Fibroblast of skin of left quadriceps (primary cell): ENCODE measurements around the gene GALR3.
"Not testable (repeated sequence)": the region's sequence is repeated elsewhere in the genome, so short reads cannot be mapped to it uniquely, and the experiment has no call there.

Source experiments
- DNase-seq, 2 experiments: peaks; one replicate each; pipeline ENCODE4 v3.0.0-alpha.2; 2013; ENCODE audit warnings: low read depth in 2 of 2

GALR3 gene, protein sequence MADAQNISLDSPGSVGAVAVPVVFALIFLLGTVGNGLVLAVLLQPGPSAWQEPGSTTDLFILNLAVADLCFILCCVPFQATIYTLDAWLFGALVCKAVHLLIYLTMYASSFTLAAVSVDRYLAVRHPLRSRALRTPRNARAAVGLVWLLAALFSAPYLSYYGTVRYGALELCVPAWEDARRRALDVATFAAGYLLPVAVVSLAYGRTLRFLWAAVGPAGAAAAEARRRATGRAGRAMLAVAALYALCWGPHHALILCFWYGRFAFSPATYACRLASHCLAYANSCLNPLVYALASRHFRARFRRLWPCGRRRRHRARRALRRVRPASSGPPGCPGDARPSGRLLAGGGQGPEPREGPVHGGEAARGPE

DNA sequence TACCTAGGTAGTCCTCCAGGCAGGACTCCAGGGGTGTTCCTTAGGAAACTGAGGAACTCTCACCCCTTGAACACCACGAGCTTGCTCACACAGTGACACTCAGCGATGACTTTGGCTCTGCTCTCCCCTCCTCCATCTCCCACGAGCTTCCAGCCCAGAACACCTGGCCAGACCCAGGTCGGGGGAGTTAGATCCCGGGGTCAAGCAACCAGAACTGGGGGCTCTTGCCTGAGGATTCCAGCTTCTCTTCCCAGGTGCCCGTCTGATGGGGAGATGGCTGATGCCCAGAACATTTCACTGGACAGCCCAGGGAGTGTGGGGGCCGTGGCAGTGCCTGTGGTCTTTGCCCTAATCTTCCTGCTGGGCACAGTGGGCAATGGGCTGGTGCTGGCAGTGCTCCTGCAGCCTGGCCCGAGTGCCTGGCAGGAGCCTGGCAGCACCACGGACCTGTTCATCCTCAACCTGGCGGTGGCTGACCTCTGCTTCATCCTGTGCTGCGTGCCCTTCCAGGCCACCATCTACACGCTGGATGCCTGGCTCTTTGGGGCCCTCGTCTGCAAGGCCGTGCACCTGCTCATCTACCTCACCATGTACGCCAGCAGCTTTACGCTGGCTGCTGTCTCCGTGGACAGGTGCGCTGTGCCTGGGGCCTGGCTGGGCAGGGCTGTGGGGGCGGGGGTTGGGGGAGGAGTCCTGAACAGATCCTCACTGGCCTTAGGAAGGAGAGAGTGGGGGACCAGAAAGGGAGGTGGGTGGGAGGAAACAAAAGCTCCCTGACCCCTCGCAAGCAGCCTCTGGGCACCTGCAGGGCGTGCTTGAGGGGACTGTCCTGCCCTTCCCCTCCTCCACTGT lies at the start of gene GALR3:
TSS of gene GALR3 (plus strand) at position 249 of the 852 bp plus-strand sequence. CDS start at position 274, 25 bp downstream.
- no peak for DNase-seq

DNA sequence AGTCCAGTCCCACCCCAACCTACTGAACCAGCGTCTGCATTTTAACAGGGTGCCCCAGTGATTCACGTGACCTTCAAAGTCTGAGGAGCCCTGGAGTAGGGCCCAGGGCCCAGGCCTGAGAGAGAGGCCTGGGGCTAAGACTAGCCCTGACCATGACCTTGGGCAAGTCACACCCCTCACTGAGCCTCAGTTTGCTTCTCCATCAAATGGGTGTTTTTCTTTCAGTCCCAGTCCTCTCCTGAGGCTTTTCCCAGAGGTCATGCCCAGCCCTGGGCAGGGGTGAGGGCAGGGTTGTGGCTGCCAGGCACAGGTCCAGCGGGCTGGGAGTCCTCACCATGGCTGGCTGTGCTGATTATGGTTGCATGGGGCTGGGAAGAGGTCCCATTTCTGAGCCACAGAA lies 48.5 kb upstream of the GALR3 start:
- DNase-seq = no peak

DNA sequence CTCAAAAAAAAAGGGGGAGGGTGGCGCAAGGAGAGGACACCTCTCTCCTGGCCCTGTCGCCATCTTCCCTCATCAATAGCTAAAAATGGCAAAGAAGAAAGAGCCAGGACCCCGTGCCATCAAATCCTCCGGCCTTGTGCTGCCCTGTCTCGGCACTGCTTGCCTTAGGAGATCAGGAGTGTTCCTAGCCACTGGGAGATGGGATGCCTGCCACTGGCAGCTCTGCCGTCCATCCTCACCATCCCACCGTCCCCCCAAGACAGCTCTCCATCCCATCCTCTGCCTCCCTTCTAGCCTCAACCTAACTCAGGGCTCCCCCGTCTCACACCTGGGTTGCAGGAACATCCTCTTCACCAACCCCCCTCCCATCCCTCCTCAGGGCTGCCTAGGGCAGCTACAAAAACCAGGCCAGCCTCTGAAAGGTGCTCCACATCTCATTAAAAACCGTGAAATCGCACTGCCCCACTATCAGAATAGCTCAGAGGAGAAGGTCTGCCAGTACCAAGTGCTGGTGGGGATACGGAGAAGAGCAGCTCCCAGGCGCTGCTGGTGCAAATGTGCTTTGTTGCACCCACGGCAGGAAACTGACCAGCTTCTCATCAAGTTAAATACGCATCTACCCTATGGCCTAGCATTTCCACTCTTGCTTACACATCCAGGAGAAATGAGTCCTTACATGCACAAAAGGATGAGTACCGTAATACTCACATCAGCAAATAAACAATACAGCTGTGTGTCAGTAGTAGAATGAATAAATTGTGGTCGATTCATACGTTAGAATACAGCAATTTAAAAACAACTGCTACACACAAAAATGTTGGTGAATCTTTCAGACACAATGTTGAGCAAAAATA lies 47.2 kb upstream of the GALR3 start:
- DNase-seq = peak; percentile 10 to 25

DNA sequence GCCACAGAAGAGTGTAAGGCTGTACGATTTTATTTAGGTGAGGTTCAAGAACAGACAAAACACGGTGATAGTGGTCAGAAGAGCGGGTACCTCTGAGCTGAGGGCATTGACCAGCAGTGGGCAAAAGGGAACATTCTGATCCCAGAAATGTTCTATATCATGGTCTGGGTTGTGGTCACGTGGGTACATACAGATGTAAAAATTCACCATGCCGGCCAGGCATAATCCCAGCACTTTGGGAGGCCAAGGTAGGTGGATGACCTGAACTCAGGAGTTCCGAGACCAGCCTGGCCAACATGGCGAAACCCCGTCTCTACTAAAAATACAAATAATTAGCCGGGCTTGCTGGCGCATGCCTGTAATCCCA lies 46.6 kb upstream of the GALR3 start:
- DNase-seq = no peak

DNA sequence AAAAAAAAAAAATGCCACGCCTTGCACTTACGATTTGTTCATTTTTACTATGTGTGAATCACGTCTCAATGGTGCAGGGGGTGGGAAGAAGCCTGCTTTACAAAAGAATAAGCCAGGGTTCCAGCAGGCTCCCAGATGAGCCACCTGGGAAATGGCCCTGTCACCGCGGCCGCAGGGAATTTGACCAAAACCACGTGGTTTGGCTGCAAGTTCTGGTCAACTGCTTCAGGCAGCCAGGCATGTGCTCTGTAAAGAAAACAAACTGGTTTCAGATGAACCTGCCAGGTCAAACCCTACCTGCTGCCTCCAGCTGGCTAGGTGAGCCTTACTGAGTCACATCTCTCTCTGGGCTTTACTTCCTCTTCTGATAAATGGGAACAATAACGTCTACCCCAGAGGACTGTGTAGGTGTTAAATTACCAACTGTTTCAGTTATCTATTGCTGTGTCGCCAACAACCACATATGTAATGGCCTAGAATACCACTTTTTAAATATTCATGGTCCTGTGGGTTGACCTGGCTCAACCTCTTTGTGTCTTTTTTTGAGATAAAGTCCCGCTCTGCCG lies 46.0 kb upstream of the GALR3 start:
- DNase-seq = peak; percentile 31 to 34

DNA sequence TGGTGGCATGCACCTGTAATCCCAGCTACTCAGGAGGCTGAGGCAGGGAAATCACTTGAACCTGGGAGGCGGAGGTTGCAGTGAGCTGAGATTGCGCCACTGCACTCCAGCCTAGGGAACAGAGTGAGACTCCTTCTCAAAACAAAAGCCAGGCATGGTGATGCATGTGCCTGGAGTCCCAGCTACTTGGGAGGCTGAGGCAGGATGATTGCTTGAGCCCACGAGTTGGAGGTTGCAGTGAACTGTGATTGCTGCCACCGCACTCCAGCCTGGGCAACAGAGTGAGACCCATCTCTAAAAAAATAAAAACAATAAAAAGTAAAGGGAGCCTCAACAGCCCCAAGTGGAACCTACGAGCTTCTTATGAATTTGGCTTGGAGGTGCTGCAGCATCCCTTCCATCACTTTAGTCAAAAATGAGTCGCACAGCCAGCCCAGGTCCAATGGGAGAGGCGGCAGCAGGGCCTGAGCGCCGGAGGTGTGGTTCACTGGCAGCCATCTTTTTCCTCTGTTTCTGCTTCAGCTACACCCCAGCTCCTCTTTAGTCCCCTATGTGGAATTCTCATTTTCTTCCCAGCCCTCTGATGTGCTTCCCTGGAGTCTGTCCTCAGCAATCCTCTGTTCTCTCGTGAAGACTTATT lies 44.7 kb upstream of the GALR3 start:
- no peak for DNase-seq

DNA sequence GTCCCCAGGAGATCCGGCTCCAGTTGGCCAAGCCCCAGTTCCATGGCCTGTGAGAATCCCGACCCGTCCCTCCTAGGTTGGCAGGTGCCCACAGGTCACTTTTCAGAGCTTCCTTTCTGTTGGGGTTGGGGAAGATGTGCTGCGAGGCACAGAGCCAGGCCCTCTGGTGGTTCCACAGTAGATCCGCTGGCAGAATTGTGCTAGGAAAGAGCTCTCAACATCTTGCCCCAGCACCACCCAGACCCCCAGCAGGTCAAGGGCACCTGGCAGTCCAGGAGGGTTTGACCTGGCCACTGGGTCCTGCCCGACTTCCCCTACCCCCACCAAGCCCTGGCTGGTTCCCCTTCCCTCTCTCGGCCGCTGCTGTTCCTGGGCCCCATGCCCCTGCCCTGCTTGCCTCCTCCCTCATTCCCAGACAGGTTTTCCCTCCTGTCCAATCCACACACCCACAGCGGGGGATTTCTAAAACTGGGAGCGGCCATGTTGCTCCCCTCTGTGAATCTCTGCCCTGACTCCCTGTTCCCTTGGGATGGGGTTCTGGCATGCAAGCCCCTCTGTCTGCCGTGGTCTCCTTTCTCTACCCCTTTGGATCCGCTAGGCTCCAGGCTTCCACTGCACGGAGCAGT lies 41.6 kb upstream of the GALR3 start:
- no peak for DNase-seq

DNA sequence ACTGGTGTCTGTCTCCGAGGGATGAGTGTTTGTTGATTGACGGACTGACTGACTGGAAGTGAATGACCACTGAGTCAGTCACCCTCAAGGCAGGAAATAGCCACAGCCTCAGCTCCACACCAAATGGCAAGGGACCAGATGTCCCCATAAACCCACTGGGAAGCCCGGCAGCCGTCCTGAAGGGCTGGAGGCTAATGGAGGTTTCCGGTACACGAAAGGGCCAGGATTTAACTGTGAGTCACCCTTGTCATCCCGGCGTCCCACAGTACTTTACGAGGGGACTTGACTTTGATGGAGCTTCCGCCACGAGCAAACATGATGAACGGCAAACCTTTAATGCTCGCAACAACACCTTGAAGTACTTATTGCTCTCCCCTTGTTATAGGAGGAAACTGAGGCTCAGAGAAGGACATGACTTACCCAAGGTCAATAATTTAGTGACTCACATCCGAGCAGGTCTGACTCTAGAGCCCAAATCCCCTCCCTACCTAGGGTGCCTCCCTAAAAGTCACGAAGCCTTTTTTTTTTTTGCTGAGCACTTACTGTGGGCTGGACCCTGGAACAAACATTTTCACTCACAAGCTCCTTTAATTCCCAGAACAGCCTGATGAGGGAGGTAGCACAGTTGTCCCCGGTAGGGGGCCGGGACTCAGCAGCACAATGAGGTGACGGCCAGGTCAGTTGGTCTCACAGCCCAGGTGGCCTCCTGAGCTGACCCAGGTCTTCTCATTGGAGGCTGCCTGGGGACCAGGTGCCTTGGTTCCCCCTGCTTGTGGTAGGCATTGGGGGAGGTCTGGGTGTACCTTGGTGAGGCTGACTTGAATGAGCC lies 40.6 kb upstream of the GALR3 start:
- DNase-seq = no peak

DNA sequence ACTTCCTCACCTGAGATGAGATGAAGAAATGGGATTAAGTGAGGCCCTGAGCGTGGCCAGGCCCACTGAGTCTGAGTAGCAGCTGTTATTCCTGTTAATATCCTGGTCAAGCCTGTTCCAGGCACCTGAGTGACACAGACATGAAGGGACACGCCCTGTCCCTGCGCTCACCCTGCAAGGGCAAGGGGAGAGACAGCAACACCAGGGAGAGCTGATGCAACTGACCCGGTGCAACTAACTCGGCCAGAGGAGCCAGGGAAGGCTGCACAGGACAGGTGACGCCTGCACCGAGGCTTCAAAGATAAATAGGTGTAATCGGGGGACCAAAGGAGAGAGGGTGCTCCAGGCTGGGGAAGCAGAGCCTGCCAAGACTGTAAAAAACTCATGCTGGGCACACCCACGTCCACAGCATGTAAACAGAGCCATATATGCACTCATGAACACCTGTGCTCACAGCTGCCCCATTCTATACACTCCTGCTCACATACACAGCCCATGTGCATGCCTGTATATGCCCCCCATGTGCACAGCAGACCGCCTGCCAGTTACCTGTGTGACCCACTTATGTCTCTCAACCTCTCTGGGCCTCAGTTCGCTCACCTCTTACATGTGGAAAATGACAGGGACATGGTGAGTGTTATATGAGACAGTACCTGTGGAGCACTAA lies 38.2 kb upstream of the GALR3 start:
- DNase-seq = no peak

DNA sequence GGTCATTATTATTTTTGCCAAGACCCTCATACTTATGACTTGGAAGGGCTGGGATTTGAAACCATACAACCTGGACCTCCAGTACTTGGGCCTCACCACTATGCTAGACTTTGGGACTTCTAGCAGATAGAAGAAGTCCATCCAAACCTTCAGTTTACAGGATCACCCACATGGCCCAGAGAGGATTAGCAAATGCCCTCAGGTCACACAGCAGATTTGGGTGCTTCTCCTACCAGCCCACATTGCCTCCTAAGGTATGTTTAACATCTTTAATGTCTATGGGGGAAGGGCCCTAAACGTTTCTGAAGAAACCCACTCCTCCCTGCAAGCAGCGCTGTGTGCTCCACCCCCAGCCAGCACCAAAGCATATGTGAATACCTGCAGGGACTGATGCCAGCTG lies 32.9 kb upstream of the GALR3 start:
- no peak for DNase-seq

DNA sequence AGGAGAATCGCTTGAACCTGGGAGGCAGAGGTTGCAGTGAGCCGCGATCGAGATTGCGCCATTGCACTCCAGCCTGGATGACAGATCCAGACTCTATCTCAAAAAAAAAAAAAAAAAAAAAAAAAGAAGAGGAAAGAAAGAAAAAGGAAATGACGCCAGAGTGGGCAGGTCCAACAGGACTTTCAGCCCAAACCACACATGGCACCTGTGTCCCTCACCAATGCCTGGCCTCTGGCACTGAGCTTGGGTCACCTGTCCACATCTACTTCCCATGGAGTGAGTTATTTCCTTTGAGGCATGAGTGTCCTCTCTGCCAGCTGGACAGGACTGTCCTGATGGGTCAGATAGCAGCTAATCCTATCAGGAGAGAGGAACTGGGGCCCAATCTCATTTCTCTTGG lies 30.7 kb upstream of the GALR3 start:
- DNase-seq = no peak

DNA sequence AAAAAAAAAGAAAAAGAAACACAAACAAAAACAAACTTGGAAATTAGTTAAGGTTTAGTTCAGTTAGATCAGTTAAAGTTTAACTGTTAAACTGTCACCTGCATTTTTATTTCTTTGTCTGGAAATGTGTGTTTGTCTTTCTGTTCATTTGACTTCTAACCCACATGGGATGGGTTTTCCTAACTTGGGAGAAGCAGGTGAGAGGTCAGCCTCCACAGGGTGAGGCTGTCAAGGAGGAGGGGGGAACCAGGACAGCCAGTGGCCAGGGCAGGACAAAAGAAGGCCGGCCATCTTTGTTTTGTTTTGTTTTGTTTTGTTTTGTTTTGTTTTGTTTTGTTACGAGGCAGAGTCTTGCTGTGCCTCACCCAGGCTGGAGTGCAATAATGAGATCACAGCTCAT lies 28.8 kb upstream of the GALR3 start:
- no peak for DNase-seq

DNA sequence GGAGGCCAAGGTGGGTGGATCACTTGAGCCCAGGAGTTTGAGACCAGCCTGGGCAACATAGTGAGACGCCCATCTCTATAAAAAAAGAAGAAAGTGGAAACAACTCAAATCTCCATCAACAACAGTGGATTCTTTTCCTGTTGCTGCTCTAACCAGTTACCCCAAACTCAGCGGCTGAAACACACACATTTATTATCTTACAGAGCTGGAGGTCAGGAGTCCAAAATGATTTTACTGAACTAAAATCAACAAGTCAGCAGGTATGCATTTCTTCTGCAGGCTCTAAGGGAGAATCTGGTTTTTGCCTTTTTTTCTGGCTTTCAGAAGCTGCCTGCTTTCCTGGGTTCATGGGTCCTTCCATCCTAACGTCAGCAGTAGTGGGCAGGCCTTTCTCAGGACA lies 27.1 kb upstream of the GALR3 start:
- DNase-seq = no peak

DNA sequence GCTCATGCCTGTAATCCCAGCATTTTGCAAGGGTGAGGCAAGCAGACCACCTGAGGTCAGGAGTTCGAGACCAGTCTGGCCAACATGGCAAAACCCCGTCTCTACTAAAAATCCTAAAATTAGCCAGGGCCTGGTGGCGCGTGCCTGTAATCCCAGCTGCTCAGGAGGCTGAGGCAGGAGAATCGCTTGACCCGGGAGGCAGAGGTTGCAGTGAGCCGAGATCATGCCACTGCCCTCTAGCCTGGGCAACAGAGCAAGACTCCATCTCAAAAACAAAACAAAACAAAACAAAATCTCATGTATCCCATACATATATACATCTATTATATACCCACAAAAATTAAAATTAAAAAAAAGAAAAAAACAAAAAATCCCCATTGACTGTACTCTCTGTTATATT lies 25.9 kb upstream of the GALR3 start:
- DNase-seq = not testable (repeated sequence)

DNA sequence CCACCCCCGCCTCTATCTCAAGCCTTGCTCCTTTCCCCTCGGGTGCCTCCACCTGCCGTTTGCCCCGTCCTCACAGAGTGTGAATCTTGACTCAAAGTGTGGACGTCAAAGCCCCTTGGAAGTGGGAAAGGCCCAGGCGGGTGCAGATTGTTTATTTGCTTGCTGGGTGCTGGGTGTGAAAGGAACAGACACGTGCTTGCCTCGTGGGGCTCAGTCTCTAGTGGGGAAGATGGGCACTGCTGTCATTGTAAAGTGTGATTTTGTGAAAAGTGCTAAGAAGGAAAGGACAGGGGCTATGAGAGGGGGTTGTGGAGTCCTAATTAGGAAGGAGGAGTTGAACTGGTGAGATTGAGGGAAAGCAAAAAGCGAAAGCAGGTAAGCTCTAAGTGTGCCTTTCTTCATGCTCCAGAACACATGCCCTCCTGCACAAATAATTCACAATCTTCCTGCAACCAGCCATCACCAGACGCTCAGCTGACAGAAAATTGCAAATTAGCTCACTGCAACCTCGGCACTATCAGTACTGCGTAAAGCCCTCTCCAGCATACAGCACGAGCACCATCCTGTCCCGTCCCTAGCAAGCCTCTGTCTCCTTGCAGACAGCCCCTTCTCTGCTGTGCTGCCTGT lies 25.2 kb upstream of the GALR3 start:
- DNase-seq = no peak

DNA sequence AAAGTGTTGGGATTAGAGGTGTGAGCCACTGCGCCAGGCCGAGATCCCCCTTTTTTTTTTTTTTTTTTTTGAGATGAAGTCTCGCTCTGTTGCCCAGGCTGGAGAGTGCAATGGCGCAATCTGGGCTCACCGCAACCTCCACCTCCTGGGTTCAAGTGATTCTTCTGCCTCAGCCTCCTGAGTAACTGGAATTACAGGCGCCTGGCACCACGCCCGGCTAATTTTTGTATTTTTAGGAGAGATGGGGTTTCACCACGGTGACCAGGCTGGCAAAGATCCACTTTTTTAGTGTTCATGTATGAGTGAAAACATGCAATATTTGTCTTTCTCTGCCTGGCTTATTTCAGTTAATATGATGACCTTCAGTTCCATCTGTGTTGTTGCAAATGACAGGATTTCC lies 23.2 kb upstream of the GALR3 start:
- DNase-seq = not testable (repeated sequence)

DNA sequence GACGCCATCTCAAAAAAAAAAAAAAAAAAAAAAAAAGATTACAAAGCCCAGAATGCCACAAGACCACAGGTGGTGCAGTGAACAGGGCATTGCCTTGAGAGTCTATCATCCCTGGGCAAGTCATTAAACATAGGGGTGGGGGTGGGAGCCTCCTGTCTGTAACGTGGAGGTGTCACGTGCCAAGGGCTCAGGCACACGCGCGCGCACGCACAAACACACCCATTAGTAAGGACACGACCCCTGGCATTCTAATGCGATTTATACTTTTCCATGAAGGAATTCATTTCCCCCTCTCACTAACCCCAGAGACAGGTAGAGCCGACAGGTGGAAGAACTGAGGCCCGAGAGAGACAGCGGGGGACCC lies 21.3 kb upstream of the GALR3 start:
- no peak for DNase-seq

DNA sequence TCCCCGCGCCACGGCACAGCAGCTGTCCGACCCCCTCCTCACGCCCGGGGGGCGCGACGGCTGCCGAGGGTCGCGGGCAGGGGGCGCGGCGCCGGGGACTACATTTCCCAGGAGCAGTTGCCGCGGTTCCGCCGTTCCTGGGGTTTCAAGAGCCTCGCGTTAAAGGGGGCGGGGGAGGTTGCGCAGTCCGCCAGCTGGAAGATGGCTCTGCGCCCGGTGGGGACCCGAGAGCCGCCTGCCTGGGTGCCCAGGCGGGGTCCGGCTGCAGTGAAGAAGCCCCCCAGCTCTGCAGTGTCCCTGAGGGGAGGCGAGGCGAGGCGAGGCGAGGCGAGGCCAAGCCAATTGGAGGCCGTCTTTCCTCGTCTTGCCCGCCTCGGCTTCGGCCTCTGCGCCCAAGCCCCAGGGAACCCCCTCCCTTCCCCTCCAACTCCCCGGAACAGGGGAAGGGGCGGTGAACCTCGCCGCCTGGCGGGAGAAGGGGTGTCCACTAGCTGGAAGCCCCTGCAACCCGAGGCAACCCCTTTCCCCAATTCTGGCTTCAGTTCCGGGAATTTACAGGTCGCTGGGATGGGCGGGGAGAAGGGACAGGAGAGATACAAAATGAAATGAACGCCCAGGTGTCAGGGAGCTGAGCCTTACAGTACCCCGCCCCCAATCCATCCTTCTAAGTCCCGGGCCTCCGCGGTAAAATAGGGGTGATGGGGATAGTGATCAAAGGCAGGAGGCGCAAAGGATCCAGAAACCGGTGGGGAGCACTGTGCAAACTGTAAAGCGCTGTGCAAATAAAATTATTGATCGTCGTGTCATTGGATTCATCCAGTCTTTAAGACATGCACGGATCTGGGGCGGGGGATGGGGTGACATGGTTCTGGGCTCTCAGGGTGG lies 20.6 kb upstream of the GALR3 start:
- no peak for DNase-seq
